Thyroid gland (tissue), 4 donors: Measurements from ENCODE around the gene MAPK4. TPM values are rescaled to one million over a fixed set of nuclear protein-coding genes. Genes with fewer than 3 reads are reported as not detected.
"Not testable (repeated sequence)": the region's sequence is repeated elsewhere in the genome, so short reads cannot be mapped to it uniquely, and the experiment has no call there.

Source experiments
- DNase-seq, 2 donors: peaks; one replicate each; pipeline ENCODE4 v3.0.0-alpha.2; 2019
- H3K27ac ChIP-seq, 3 donors: fragments of 200-600 bp; sonication (generic); 1 replicate in 2 of 3; 2 replicates in 1 of 3; pipeline ENCODE4 v1.5.1; 2016 to 2019; ENCODE audit warnings: mild to moderate bottlenecking in 1 of 3, moderate library complexity in 1 of 3
- H3K27me3 ChIP-seq: fragments of 200-600 bp; sonication (generic); one replicate; pipeline ENCODE4 v1.5.1; 2019
- H3K36me3 ChIP-seq, 2 donors: fragments of 200-600 bp; sonication (generic); one replicate each; pipeline ENCODE4 v1.5.1; 2016 to 2019
- H3K4me1 ChIP-seq, 2 donors: fragments of 200-600 bp; sonication (generic); one replicate each; pipeline ENCODE4 v1.5.1; 2017 to 2019
- H3K4me3 ChIP-seq, 3 donors: fragments of 200-600 bp; sonication (generic); replicated peaks in 1 of 3; 1 replicate in 2 of 3; 2 replicates in 1 of 3; pipeline ENCODE4 v1.5.1; 2016; ENCODE audit warnings: mild to moderate bottlenecking in 1 of 3
- H3K9me3 ChIP-seq: fragments of 200-600 bp; sonication (generic); one replicate; pipeline ENCODE4 v1.5.1; 2017
- POLR2A ChIP-seq, 2 donors: fragments of 450-650 bp; IDR thresholded peaks; one replicate each; pipeline ENCODE4 v1.6.1; 2017; ENCODE audit warnings: antibody characterized with exemption in 2 of 2, mild to moderate bottlenecking in 2 of 2, moderate library complexity in 1 of 2
- WGBS, 2 donors: methylation state at CpG; one replicate each; pipeline ENCODE4 v1.1.5; 2017; 5-methylcytosine and 5-hydroxymethylcytosine counted together
- intact Hi-C: fragments of 100-400 bp; cut with DNase I; formaldehyde crosslinking; loops from one replicate; pipeline ENCODE4 v1.15.1; 2023
- total RNA-seq, 4 donors: library from RNA; depleted of rRNA; stranded (reverse); fragments of >200 nt; gene quantifications; one replicate each; pipeline ENCODE4 v1.2.3, GENCODE V29; 2016
- TF ChIP-seq, protein P1 (sequence below), 6 experiments: fragments of 200-600 bp in 3 of 6; fragments of 450-650 bp in 3 of 6; sonication (generic) in 3 of 6; IDR thresholded peaks; one replicate each; pipeline ENCODE4 v1.5.1; 2016 to 2019; ENCODE audit warnings: antibody characterized with exemption in 6 of 6, mild to moderate bottlenecking in 2 of 6, inconsistent platforms in 1 of 6, moderate library complexity in 1 of 6

The MAPK4 gene
- total RNA-seq, 4 donors from 2014 or later: 3.5 to 17.9 (median 11.4) TPM

GRCh38 chr18:50569930-50570329 lies 10.0 kb downstream of the MAPK4 start:
- intact Hi-C loops: no loop called here
- Histone ChIP-seq H3K4me3 (no peak overlapping the region), H3K27ac (no peak overlapping the region), H3K27me3 (no peaks in the 10 kb centered on the region), H3K4me1 (no peaks in the 10 kb centered on the region), H3K9me3 (no peaks in the 10 kb centered on the region), H3K36me3 (no peaks in the 10 kb centered on the region)
- no peak for DNase-seq
- TF ChIP-seq POLR2A (IDR thresholded peaks at IDR 0.05): no peak
- TF ChIP-seq, protein P1, sequence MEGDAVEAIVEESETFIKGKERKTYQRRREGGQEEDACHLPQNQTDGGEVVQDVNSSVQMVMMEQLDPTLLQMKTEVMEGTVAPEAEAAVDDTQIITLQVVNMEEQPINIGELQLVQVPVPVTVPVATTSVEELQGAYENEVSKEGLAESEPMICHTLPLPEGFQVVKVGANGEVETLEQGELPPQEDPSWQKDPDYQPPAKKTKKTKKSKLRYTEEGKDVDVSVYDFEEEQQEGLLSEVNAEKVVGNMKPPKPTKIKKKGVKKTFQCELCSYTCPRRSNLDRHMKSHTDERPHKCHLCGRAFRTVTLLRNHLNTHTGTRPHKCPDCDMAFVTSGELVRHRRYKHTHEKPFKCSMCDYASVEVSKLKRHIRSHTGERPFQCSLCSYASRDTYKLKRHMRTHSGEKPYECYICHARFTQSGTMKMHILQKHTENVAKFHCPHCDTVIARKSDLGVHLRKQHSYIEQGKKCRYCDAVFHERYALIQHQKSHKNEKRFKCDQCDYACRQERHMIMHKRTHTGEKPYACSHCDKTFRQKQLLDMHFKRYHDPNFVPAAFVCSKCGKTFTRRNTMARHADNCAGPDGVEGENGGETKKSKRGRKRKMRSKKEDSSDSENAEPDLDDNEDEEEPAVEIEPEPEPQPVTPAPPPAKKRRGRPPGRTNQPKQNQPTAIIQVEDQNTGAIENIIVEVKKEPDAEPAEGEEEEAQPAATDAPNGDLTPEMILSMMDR (IDR thresholded peaks at IDR 0.05): no peak

DNA sequence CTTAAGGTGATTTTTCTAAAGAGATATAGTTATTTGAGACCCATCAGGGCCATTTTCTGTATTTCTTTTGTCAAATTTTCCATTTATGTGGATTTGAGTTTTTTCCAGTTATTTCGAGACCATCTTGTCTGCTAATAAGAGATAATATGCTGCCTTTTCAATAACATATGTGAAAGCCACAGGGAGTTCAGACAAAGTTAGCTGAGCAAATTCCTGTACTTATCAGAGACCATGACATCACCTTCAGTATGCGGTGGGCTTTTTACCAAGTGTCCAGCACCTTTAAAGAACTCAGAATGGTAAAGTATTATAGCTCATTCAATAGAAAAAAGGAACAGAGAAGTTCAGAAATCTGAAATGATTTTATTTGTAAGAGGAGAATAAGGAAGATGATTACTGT lies 11.7 kb downstream of the MAPK4 start:
- intact Hi-C loops: no loop called here
- Histone ChIP-seq H3K4me3 (no peak overlapping the region), H3K9me3 (no peaks in the 10 kb centered on the region), H3K36me3 (no peaks in the 10 kb centered on the region), H3K27ac (no peak overlapping the region), H3K4me1 (no peaks in the 10 kb centered on the region), H3K27me3 (no peaks in the 10 kb centered on the region)
- WGBS, 2 donors: 83 to 92% methylated on average over 2 of the region's 2 CpGs
- no peak for DNase-seq
- no peak for TF ChIP-seq POLR2A (IDR thresholded peaks at IDR 0.05)
- TF ChIP-seq, protein P1 (IDR thresholded peaks at IDR 0.05): no peak

DNA sequence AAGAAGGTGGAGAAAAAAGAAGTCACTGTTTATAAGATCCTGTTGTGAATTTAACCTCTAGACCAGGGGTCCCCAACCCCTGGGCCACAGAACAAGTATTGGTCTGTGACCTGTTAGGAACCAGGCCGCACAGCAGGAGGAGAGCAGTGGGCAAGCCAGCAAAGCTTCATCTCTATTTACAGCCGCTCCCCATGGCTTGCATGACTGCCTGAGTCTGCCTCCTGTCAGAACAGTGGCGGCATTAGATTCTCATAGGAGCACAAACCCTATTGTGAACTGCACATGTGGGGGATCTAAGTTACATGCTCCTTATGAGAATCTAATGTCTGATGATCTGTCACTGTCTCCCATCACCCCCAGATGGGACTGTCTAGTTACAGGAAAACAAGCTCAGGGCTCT lies 13.3 kb downstream of the MAPK4 start:
- H3K4me1 ChIP-seq, H3K9me3 ChIP-seq, H3K27me3 ChIP-seq, H3K27ac ChIP-seq, H3K36me3 ChIP-seq, H3K4me3 ChIP-seq, DNase-seq, intact Hi-C loops: not testable (repeated sequence)
- WGBS, 2 donors: 87 to 89% methylated on average over 3 of the region's 3 CpGs

GRCh38 chr18:50573679-50574078 lies 13.8 kb downstream of the MAPK4 start:
- WGBS, 2 donors: 78 to 94% methylated on average over 3 of the region's 3 CpGs

DNA sequence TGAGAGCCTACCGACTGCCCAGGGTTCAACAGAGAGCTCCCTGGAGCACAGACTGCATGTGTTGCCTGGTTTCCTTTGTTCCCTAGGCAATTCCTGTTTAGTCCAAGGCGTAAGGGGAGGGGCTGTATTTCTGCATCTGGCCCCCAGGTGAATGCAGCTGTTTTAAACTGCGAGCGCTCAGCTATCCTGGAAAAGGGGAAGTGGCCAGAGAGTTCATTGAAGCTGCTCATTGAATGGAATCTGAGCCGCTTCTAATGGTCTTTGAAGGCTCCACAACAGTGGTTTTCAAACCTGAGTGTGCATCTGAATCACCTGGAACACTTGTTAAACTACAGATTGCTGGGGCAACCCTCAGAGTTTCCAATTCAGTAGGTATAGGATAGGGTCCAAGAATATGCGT lies 18.1 kb downstream of the MAPK4 start:
- Histone ChIP-seq H3K27ac (no peak overlapping the region), H3K4me3 (no peak overlapping the region), H3K36me3 (no peaks in the 10 kb centered on the region), H3K9me3 (no peaks in the 10 kb centered on the region), H3K27me3 (no peaks in the 10 kb centered on the region), H3K4me1 (no peaks in the 10 kb centered on the region)
- WGBS, 2 donors: 49 to 68% methylated on average over 6 of the region's 6 CpGs
- no peak for TF ChIP-seq POLR2A (IDR thresholded peaks at IDR 0.05)
- TF ChIP-seq, protein P1 (IDR thresholded peaks at IDR 0.05): no peak
- DNase-seq: no peak
- intact Hi-C loops: no loop called here

More at GRCh38 chr18:50573679-50574078, 13.8 kb downstream of the MAPK4 start:
- no peaks in the 10 kb centered on the region for H3K9me3 ChIP-seq
- H3K4me1 ChIP-seq: no peaks in the 10 kb centered on the region
- no peak overlapping the region for H3K4me3 ChIP-seq
- H3K27me3 ChIP-seq: no peaks in the 10 kb centered on the region
- TF ChIP-seq POLR2A (IDR thresholded peaks at IDR 0.05): no peak
- TF ChIP-seq, protein P1 (IDR thresholded peaks at IDR 0.05): no peak
- intact Hi-C loops: no loop called here
- H3K27ac ChIP-seq: no peak overlapping the region
- no peaks in the 10 kb centered on the region for H3K36me3 ChIP-seq
- DNase-seq: no peak

DNA sequence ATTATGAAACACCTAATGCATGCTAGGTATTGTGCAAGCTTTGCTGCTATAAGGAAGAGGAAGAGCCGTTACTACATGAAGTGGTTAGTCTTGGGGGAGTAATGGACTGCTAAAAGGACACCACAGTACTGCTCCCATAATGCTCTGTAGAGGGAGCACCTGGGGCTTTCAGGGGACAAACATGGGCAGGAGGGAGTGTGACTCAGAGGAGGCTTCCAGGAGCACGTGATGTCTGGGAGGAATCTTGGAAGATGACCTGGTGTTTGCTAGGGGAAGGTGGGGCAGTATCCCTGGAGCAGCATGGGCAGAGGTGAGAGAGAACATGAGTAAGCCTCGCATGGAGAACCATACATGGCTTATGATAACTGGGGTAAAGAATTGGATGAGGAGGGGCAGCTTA lies 18.8 kb downstream of the MAPK4 start:
- no peak overlapping the region for H3K27ac ChIP-seq
- DNase-seq: no peak
- WGBS, 2 donors: 90 to 91% methylated on average over 3 of the region's 3 CpGs
- intact Hi-C loops: no loop called here
- H3K4me3 ChIP-seq: no peak overlapping the region
- TF ChIP-seq, protein P1 (IDR thresholded peaks at IDR 0.05): no peak
- no peaks in the 10 kb centered on the region for H3K9me3 ChIP-seq
- no peaks in the 10 kb centered on the region for H3K36me3 ChIP-seq
- no peaks in the 10 kb centered on the region for H3K4me1 ChIP-seq
- no peaks in the 10 kb centered on the region for H3K27me3 ChIP-seq
